SK-N-MC (cell line): ENCODE results near the gene STK32A.

ENCODE experiments used
- EZH2 ChIP-seq: fragments of 200-600 bp; sonication (generic); IDR thresholded peaks from one replicate; pipeline ENCODE4 v1.6.1; 2017; ENCODE audit warnings: antibody characterized with exemption
- POLR2AphosphoS5 ChIP-seq: IDR thresholded peaks from 2 replicates; pipeline ENCODE4 v1.6.1; 2012; ENCODE audit warnings: mild to moderate bottlenecking, low read depth, low read length, borderline replicate concordance

- no peak for TF ChIP-seq POLR2AphosphoS5
- no peak for TF ChIP-seq EZH2
Observed at GRCh38 chr5:147431586-147431985, 196.8 kb downstream of the STK32A start.
